ENCODE results near the gene KDF1. TPM values are rescaled to one million over a fixed set of nuclear protein-coding genes. Genes with fewer than 3 reads are reported as not detected.
A peak's percentile ranks its signal among the peaks of the same experiment; 100 is the strongest.

Gene KDF1
- total and polyA plus RNA-seq, 2 of the 13 experiments (the other 11 are each of a cell fraction or from before 2014, with no cell fraction given), result 1.9 to 4.9 TPM

- Histone ChIP-seq H3K27me3 (ENCODE audit: control insufficient read depth in 1 of 2, insufficient read depth in 2 of 2, low read length in 2 of 2) (no peaks in the 10 kb centered on the region; a peak in 1 of 5 replicates), H3K79me2 (ENCODE audit: insufficient read depth, low read length) (peaks cover 34% of the 10 kb centered on the region), H3K9me3 (ENCODE audit: low read length) (no peaks in the 10 kb centered on the region), H3K9ac (ENCODE audit: insufficient read depth, low read depth, low read length) (peak overlapping the region; percentile 95), H4K20me1 (ENCODE audit: insufficient read depth, low read length) (peaks cover 56% of the 10 kb centered on the region), H2AFZ (ENCODE audit: low read length) (no peak overlapping the region), H3K4me1 (ENCODE audit: insufficient read depth, low read length) (peaks cover 78% of the 10 kb centered on the region), H3K4me3 (replicated peaks in 1 of 3; ENCODE audit: insufficient read depth in 1 of 3, low read depth in 2 of 3, low read length in 3 of 3) (peak overlapping the region; percentile 92 to 97 (median 96)), H3K4me2 (ENCODE audit: low read depth, low read length) (peak overlapping the region; percentile 99), H3K36me3 (replicated peaks in 1 of 2; ENCODE audit: control insufficient read depth in 1 of 2, insufficient read depth in 2 of 2, low read length in 2 of 2) (0 out of 5 replicates have a peak, but pooled peaks cover 1 to 3% of the 10 kb centered on the region in 2 experiments), H3K27ac (ENCODE audit: extremely low read length, insufficient read depth, low read length) (peak overlapping the region; percentile 60)
- POLR2A ChIA-PET, result interaction anchor here (0.9 to 12.9 kb wide), 17 partner anchors 9 to 239 kb away, joined by 3 to 253 read pairs (median 9); partner anchors contain the start of genes GPATCH3, KDF1, NR0B2 and TENT5B
- TSS peak; percentile 47 for BruUV-seq (replicated peaks)
- WGBS (ENCODE audit: low lambda C conversion rate), result 0% methylated on average over 5 of the region's 15 CpGs
- intact Hi-C loops (cut with micrococcal nuclease; ENCODE audit: unreplicated experiment), result no loop called here
- ATAC-seq (no peak), DNase-seq (ENCODE audit: low spot score) (no peak), FAIRE-seq (no peak)
- in situ Hi-C loops (cut with HindIII; ENCODE audit: extremely low pct_ligation_motif_present, low pct_unique_long_range_greater_than_20kb), result loop anchor here (5.0 kb wide), 2 partner anchors 33 to 83 kb away; partner anchors contain the start of genes KDF1 and NR0B2
- CTCF ChIA-PET (ENCODE audit: low intra/inter-chr PET ratio, low total read pairs), result no interaction called here
- TF ChIP-seq TEF (CRISPR knock-in tag; IDR thresholded peaks at IDR 0.05) (no peak), HMGA1 (CRISPR knock-in tag; conservative IDR thresholded peaks at IDR 0.05) (no peak), NR1H2 (CRISPR knock-in tag; IDR thresholded peaks at IDR 0.05; ENCODE audit: borderline replicate concordance, low read depth) (no peak), KDM1A (CRISPR knock-in tag; IDR thresholded peaks at IDR 0.05) (no peak), ZNF564 (CRISPR knock-in tag; IDR thresholded peaks at IDR 0.05) (no peak), REST (IDR thresholded peaks at IDR 0.05; ENCODE audit: borderline replicate concordance in 1 of 2, low read depth in 1 of 2, low read length in 2 of 2) (no peak), AGO1 (IDR thresholded peaks at IDR 0.05; ENCODE audit: low read depth, low read length, poor library complexity, severe bottlenecking) (no peak), PRDM10 (CRISPR knock-in tag; IDR thresholded peaks at IDR 0.05; ENCODE audit: low read depth) (no peak), SAP130 (CRISPR knock-in tag; IDR thresholded peaks at IDR 0.05; ENCODE audit: low read depth) (peak; percentile 4; the same call in 1 of the 2 replicates), HDAC1 (CRISPR knock-in tag; IDR thresholded peaks at IDR 0.05) (no peak), ATF4 (CRISPR knock-in tag; IDR thresholded peaks at IDR 0.05) (no peak)
Measured at GRCh38 chr1:26994787-26995517, 34.7 kb upstream of the KDF1 start.
